ENCODE results near the gene POU3F3. TPM values are rescaled to one million over a fixed set of nuclear protein-coding genes. Genes with fewer than 3 reads are reported as not detected.
A peak's percentile ranks its signal among the peaks of the same experiment; 100 is the strongest.

Gene POU3F3
- total and polyA plus RNA-seq, 3 donors from 2014 or later: 0.71 to 1.7 (median 0.96) TPM

- H3K4me3 ChIP-seq: no peak overlapping the region
- H3K27me3 ChIP-seq: no peaks in the 10 kb centered on the region
- no peak for DNase-seq
- H3K27ac ChIP-seq: no peak overlapping the region
- no peaks in the 10 kb centered on the region for H3K4me1 ChIP-seq
- TF ChIP-seq, protein P1, sequence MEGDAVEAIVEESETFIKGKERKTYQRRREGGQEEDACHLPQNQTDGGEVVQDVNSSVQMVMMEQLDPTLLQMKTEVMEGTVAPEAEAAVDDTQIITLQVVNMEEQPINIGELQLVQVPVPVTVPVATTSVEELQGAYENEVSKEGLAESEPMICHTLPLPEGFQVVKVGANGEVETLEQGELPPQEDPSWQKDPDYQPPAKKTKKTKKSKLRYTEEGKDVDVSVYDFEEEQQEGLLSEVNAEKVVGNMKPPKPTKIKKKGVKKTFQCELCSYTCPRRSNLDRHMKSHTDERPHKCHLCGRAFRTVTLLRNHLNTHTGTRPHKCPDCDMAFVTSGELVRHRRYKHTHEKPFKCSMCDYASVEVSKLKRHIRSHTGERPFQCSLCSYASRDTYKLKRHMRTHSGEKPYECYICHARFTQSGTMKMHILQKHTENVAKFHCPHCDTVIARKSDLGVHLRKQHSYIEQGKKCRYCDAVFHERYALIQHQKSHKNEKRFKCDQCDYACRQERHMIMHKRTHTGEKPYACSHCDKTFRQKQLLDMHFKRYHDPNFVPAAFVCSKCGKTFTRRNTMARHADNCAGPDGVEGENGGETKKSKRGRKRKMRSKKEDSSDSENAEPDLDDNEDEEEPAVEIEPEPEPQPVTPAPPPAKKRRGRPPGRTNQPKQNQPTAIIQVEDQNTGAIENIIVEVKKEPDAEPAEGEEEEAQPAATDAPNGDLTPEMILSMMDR (IDR thresholded peaks at IDR 0.05): no peak
- no peak for TF ChIP-seq POLR2A (IDR thresholded peaks at IDR 0.05)
- 76 to 88% methylated on average over 2 of the region's 2 CpGs for WGBS, 2 donors
- H3K36me3 ChIP-seq (ENCODE audit: low read depth, missing control alignments): no peaks in the 10 kb centered on the region
- intact Hi-C loops (cut with DNase I; ENCODE audit: low total_unique reads): no loop called here
- no peaks in the 10 kb centered on the region for H3K9me3 ChIP-seq
Measured at GRCh38 chr2:104840893-104841585, 12.9 kb upstream of the POU3F3 start.

DNA sequence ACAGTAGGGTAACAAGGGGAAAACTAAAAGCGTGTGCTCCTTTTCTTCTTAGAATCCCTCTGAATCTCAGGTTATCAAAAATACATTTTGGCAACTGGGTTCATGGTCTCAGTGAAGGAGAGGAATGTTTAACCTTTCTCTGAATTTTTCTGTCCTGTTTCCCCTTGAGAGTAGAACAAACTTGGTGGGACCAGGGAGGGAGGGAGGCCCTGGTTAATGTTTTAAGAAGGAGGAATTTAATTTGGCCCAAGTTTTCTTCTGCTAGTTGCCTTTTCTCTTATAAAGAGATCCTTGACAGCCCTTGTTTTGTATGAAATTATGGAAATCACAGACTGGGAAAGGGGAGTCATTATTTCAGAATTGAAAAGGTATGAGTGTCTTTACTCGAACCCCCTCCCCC lies 12.2 kb upstream of the POU3F3 start:
- TF ChIP-seq, protein P1 (IDR thresholded peaks at IDR 0.05): no peak
- no peak for TF ChIP-seq POLR2A (IDR thresholded peaks at IDR 0.05)
- Histone ChIP-seq H3K4me1 (no peaks in the 10 kb centered on the region), H3K36me3 (ENCODE audit: low read depth, missing control alignments) (no peaks in the 10 kb centered on the region), H3K27ac (no peak overlapping the region), H3K4me3 (no peak overlapping the region), H3K27me3 (no peaks in the 10 kb centered on the region), H3K9me3 (no peaks in the 10 kb centered on the region)
- intact Hi-C loops (cut with DNase I; ENCODE audit: low total_unique reads): no loop called here
- 45 to 48% methylated on average over 2 of the region's 2 CpGs for WGBS, 2 donors
- no peak for DNase-seq

- WGBS, 2 donors: 1 to 4% methylated on average over 25 to 56 of the region's 56 CpGs
- TF ChIP-seq POLR2A (IDR thresholded peaks at IDR 0.05): no peak
- TF ChIP-seq, protein P1 (IDR thresholded peaks at IDR 0.05): no peak
- Histone ChIP-seq H3K4me3 (peak overlapping the region in 1 of 2 donors; percentile 45), H3K9me3 (no peaks in the 10 kb centered on the region), H3K4me1 (no peaks in the 10 kb centered on the region), H3K27ac (no peak overlapping the region), H3K36me3 (ENCODE audit: low read depth, missing control alignments) (no peaks in the 10 kb centered on the region), H3K27me3 (no peaks in the 10 kb centered on the region)
- intact Hi-C loops (cut with DNase I; ENCODE audit: low total_unique reads): no loop called here
- no peak for DNase-seq
Measured at GRCh38 chr2:104844807-104845551, 8.9 kb upstream of the POU3F3 start.

GRCh38 chr2:104845552-104845931 lies 8.4 kb upstream of the POU3F3 start:
- H3K27ac ChIP-seq: no peak overlapping the region
- DNase-seq: no peak
- no peaks in the 10 kb centered on the region for H3K27me3 ChIP-seq
- TF ChIP-seq POLR2A (IDR thresholded peaks at IDR 0.05): no peak
- TF ChIP-seq, protein P1 (IDR thresholded peaks at IDR 0.05): no peak
- no peaks in the 10 kb centered on the region for H3K4me1 ChIP-seq
- intact Hi-C loops (cut with DNase I; ENCODE audit: low total_unique reads): no loop called here
- no peak overlapping the region for H3K4me3 ChIP-seq
- no peaks in the 10 kb centered on the region for H3K36me3 ChIP-seq (ENCODE audit: low read depth, missing control alignments)
- WGBS, 2 donors: 3 to 4% methylated on average over 13 of the region's 13 CpGs
- H3K9me3 ChIP-seq: no peaks in the 10 kb centered on the region
